Tibial nerve (tissue), 3 donors: Measurements from ENCODE around the gene ACP2.

Experiments used
- POLR2A ChIP-seq, 2 donors: fragments of 450-650 bp; IDR thresholded peaks; one replicate each; pipeline ENCODE4 v1.6.1; 2017; ENCODE audit warnings: antibody characterized with exemption in 2 of 2, mild to moderate bottlenecking in 2 of 2, moderate library complexity in 2 of 2
- TF ChIP-seq, protein P1 (sequence below), 5 experiments: fragments of 200-600 bp in 3 of 5; fragments of 450-650 bp in 2 of 5; sonication (generic) in 3 of 5; IDR thresholded peaks; one replicate each; pipeline ENCODE4 v1.5.1; 2016 to 2019; ENCODE audit warnings: antibody characterized with exemption in 5 of 5, mild to moderate bottlenecking in 3 of 5, moderate library complexity in 2 of 5

DNA sequence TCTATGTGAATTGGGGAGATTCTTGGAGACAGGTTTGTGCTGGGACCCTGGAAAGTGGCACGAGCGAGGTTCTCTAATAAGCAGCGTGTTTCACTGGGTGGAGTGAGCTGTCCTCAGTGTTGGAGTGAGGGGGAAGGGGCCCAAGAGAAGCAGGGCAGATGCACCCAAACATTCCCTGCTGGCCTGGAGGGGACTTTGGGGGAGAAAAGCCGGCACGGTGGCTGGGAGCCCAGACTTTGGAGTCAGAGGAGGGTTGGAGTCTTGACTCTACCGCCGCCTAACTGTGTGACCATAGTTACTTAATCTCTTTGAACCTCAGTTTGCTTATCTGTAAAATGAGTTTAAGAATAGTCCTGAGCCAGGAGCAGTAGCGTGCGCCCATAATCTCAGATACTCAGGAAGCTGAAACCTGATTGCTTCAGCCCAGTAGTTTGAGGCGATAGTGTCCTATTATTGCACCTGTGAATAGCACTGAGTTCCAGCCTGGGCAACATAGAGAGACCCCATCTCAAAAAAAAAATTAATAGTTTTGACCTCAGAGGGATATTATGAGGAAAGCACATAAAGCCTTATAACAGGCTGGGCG lies 9.8 kb upstream of the ACP2 start:
- TF ChIP-seq, protein P1, sequence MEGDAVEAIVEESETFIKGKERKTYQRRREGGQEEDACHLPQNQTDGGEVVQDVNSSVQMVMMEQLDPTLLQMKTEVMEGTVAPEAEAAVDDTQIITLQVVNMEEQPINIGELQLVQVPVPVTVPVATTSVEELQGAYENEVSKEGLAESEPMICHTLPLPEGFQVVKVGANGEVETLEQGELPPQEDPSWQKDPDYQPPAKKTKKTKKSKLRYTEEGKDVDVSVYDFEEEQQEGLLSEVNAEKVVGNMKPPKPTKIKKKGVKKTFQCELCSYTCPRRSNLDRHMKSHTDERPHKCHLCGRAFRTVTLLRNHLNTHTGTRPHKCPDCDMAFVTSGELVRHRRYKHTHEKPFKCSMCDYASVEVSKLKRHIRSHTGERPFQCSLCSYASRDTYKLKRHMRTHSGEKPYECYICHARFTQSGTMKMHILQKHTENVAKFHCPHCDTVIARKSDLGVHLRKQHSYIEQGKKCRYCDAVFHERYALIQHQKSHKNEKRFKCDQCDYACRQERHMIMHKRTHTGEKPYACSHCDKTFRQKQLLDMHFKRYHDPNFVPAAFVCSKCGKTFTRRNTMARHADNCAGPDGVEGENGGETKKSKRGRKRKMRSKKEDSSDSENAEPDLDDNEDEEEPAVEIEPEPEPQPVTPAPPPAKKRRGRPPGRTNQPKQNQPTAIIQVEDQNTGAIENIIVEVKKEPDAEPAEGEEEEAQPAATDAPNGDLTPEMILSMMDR (IDR thresholded peaks at IDR 0.05) = no peak
- no peak for TF ChIP-seq POLR2A (IDR thresholded peaks at IDR 0.05)
